ENCODE measurements around the gene MAP4K5.

- no peak for TF ChIP-seq POLR2AphosphoS5 (IDR thresholded peaks at IDR 0.05)
- TF ChIP-seq, protein P1, sequence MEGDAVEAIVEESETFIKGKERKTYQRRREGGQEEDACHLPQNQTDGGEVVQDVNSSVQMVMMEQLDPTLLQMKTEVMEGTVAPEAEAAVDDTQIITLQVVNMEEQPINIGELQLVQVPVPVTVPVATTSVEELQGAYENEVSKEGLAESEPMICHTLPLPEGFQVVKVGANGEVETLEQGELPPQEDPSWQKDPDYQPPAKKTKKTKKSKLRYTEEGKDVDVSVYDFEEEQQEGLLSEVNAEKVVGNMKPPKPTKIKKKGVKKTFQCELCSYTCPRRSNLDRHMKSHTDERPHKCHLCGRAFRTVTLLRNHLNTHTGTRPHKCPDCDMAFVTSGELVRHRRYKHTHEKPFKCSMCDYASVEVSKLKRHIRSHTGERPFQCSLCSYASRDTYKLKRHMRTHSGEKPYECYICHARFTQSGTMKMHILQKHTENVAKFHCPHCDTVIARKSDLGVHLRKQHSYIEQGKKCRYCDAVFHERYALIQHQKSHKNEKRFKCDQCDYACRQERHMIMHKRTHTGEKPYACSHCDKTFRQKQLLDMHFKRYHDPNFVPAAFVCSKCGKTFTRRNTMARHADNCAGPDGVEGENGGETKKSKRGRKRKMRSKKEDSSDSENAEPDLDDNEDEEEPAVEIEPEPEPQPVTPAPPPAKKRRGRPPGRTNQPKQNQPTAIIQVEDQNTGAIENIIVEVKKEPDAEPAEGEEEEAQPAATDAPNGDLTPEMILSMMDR (IDR thresholded peaks at IDR 0.05): no peak
Observed at GRCh38 chr14:50476134-50476533, 56.2 kb downstream of the MAP4K5 start.

Data from breast epithelium (tissue), 3 donors.